ENCODE results near the gene GALNT16. TPM values are rescaled to one million over a fixed set of nuclear protein-coding genes. Genes with fewer than 3 reads are reported as not detected.

The GALNT16 gene
- total and polyA plus RNA-seq, 2 of the 8 experiments (the other 6 are each of a cell fraction or from before 2014, with no cell fraction given) = 5.4 to 6.3 TPM

- Histone ChIP-seq H2BK120ac (replicated peaks; ENCODE audit: low read depth, low read length) (no peak overlapping the region), H3K79me1 (ENCODE audit: low read depth, low read length) (no peaks in the 10 kb centered on the region), H2BK15ac (ENCODE audit: low read length) (no peak overlapping the region), H3K9ac (replicated peaks in 1 of 4; ENCODE audit: extremely low read depth in 1 of 4, low read depth in 3 of 4, low read length in 3 of 4) (no peak overlapping the region), H3K79me2 (ENCODE audit: control insufficient read depth in 1 of 2, insufficient read depth in 2 of 2, low read length in 2 of 2) (no peaks in the 10 kb centered on the region), H3K36me3 (ENCODE audit: control insufficient read depth in 2 of 4, insufficient read depth in 4 of 4, low read length in 3 of 4) (no peaks in the 10 kb centered on the region), H2AFZ (ENCODE audit: low read length) (no peak overlapping the region), H2AK5ac (ENCODE audit: low read depth, low read length) (no peak overlapping the region), H3K4me1 (replicated peaks in 1 of 4; ENCODE audit: control insufficient read depth in 3 of 4, insufficient read depth in 4 of 4, low read length in 3 of 4) (peaks cover 0 to 13% (median 4%) of the 10 kb centered on the region in 4 experiments; a peak in 6 of 7 replicates), H2BK12ac (ENCODE audit: low read depth, low read length) (no peak overlapping the region), H4K91ac (replicated peaks; ENCODE audit: insufficient read length, low read length) (no peak overlapping the region), H4K8ac (ENCODE audit: extremely low read depth, insufficient read depth, low read length) (no peak overlapping the region), H3K56ac (replicated peaks; ENCODE audit: insufficient read length, low read depth, low read length) (no peak overlapping the region), H3K4me2 (ENCODE audit: insufficient read depth in 1 of 2, low read depth in 2 of 2, low read length in 2 of 2) (no peak overlapping the region), H3K27me3 (replicated peaks in 1 of 4; ENCODE audit: control insufficient read depth in 3 of 4, extremely low read depth in 1 of 4, insufficient read depth in 3 of 4, low read length in 3 of 4) (no peaks in the 10 kb centered on the region), H3K27ac (ENCODE audit: low read depth, low read length) (no peak overlapping the region), H3K4ac (replicated peaks; ENCODE audit: insufficient read length, low read depth, low read length) (no peak overlapping the region), H4K5ac (ENCODE audit: insufficient read length, low read depth, low read length) (no peak overlapping the region), H4K20me1 (replicated peaks in 1 of 2; ENCODE audit: control insufficient read depth in 1 of 2, insufficient read depth in 2 of 2, low read length in 2 of 2) (no peaks in the 10 kb centered on the region), H2BK20ac (ENCODE audit: low read length) (no peak overlapping the region), H3K18ac (ENCODE audit: extremely low read depth, low read length) (no peak overlapping the region), H3K23me2 (ENCODE audit: low read depth, low read length) (no peaks in the 10 kb centered on the region), H3K9me3 (ENCODE audit: insufficient read depth in 2 of 2, low read depth in 1 of 2, low read length in 1 of 2) (no peaks in the 10 kb centered on the region), H3K14ac (ENCODE audit: insufficient read length) (no peak overlapping the region), H3K23ac (ENCODE audit: insufficient read length) (no peak overlapping the region), H2BK5ac (ENCODE audit: low read depth, low read length) (no peak overlapping the region), H3K4me3 (ENCODE audit: extremely low read depth in 1 of 4, insufficient read depth in 2 of 4, low read depth in 3 of 4, low read length in 4 of 4) (no peak overlapping the region)
- POLR2A ChIA-PET (ENCODE audit: partially characterized antibody) = interaction anchor here (0.6 kb wide), 2 partner anchors 13 to 142 kb away, joined by 3 read pairs; no protein-coding TSS in a partner anchor
- CTCF ChIA-PET (ENCODE audit: partially characterized antibody) = interaction anchor here (0.6 to 12.0 kb wide), 4 partner anchors 16 to 1355 kb away, joined by 3 to 140 read pairs (median 18); no protein-coding TSS in a partner anchor
- WGBS, 2 experiments (ENCODE audit: extremely low coverage in 1 of 2, insufficient coverage in 1 of 2, insufficient read length in 1 of 2, insufficient replicate concordance in 2 of 2, low coverage in 1 of 2, low lambda C conversion rate in 2 of 2, missing lambda C conversion rate in 1 of 2) = 85% methylated on average over 15 of the region's 15 CpGs; no CpG with 5 or more reads in 1 of the 2 experiments
- FAIRE-seq (no peak), DNase-seq (ENCODE audit: low read depth in 1 of 2, low spot score in 2 of 2) (no peak)
- TF ChIP-seq POLR2A (IDR thresholded peaks at IDR 0.05; ENCODE audit: control extremely low read depth in 1 of 2, low read depth in 2 of 2, low read length in 2 of 2) = no peak
- no peak for TF ChIP-seq TBP (IDR thresholded peaks at IDR 0.05; ENCODE audit: low read depth, low read length)
- TF ChIP-seq TCF12 (IDR thresholded peaks at IDR 0.05; ENCODE audit: low read depth, low read length) = no peak
- TF ChIP-seq SP2 (IDR thresholded peaks at IDR 0.05; ENCODE audit: low read length) = no peak
- TF ChIP-seq RAD21 (IDR thresholded peaks at IDR 0.05 in 1 of 2, conservative IDR thresholded peaks at IDR 0.05 in 1 of 2; ENCODE audit: low read depth in 2 of 2, low read length in 2 of 2) = no peak
- TF ChIP-seq HDAC2 (IDR thresholded peaks at IDR 0.05; ENCODE audit: borderline replicate concordance in 1 of 2, low read depth in 2 of 2, low read length in 2 of 2) = no peak
- no peak for TF ChIP-seq ZNF274 (IDR thresholded peaks at IDR 0.05; ENCODE audit: borderline replicate concordance, extremely low read depth, low read length)
- no peak for TF ChIP-seq RBBP5 (IDR thresholded peaks at IDR 0.05; ENCODE audit: borderline replicate concordance, low read depth, low read length)
- TF ChIP-seq BACH1 (IDR thresholded peaks at IDR 0.05; ENCODE audit: low read length) = no peak
- no peak for TF ChIP-seq CREB1 (IDR thresholded peaks at IDR 0.05)
- TF ChIP-seq CHD1 (IDR thresholded peaks at IDR 0.05; ENCODE audit: low read depth, low read length) = no peak
- no peak for TF ChIP-seq BCL11A (IDR thresholded peaks at IDR 0.05; ENCODE audit: low read depth in 2 of 2, low read length in 2 of 2)
- TF ChIP-seq JUN (IDR thresholded peaks at IDR 0.05; ENCODE audit: low read depth, low read length) = no peak
- no peak for TF ChIP-seq POLR2AphosphoS5 (IDR thresholded peaks at IDR 0.05; ENCODE audit: low read depth, low read length)
These were observed 68.4 kb downstream of the GALNT16 start for GRCh38 chr14:69328317-69328716.

All from H1 (cell line).